ENCODE data around the gene AQP7. TPM values are rescaled to one million over a fixed set of nuclear protein-coding genes. Genes with fewer than 3 reads are reported as not detected.
"Not testable (repeated sequence)": the region's sequence is repeated elsewhere in the genome, so short reads cannot be mapped to it uniquely, and the experiment has no call there.

AQP7 gene
- total and polyA plus RNA-seq, 3 experiments from 2014 or later, result not detected

- H3K9me3 ChIP-seq (ENCODE audit: low read length), result no peaks in the 10 kb centered on the region
- ChIA-PET POLR2A (no interaction called here), CTCF (interaction anchor here (0.9 to 2.6 kb wide), 5 partner anchors 14 to 142 kb away, joined by 3 to 8 read pairs (median 3); partner anchors contain the start of genes AQP3 and NFX1)
- H3K4me3 ChIP-seq (ENCODE audit: low read length), result no peak overlapping the region
- H3K36me3 ChIP-seq (ENCODE audit: insufficient read depth, low read length), result no peaks in the 10 kb centered on the region
- H3K4me1 ChIP-seq (ENCODE audit: insufficient read depth, low read length), result no peaks in the 10 kb centered on the region
- Mint-ChIP-seq H3K27me3 (peaks cover 0 to 5% of the 10 kb centered on the region in 2 donors), H3K4me1 (peaks cover 0 to 6% (median 4%) of the 10 kb centered on the region in 3 donors), H3K27ac (peak overlapping the region in 1 of 8 donors; percentile 51), H3K9me3 (no peaks in the 10 kb centered on the region), H3K36me3 (no peaks in the 10 kb centered on the region), H3K4me3 (no peak overlapping the region)
- DNase-seq, result no peak
- no peak overlapping the region for H3K27ac ChIP-seq (ENCODE audit: low read depth, low read length)
- no peaks in the 10 kb centered on the region for H3K27me3 ChIP-seq (ENCODE audit: insufficient read depth, low read length, poor library complexity, severe bottlenecking)
Observed at GRCh38 chr9:33431420-33431819, 29.1 kb upstream of the AQP7 start.

GRCh38 chr9:33430942-33431341 is 28.6 kb upstream of the AQP7 start:
- peak overlapping the region in 1 of 8 donors; percentile 11 for H3K27ac Mint-ChIP-seq
- no peaks in the 10 kb centered on the region for H3K36me3 Mint-ChIP-seq
- no peak for DNase-seq
- H3K4me1 ChIP-seq (ENCODE audit: insufficient read depth, low read length), result no peaks in the 10 kb centered on the region
- POLR2A ChIA-PET, result no interaction called here
- no peaks in the 10 kb centered on the region for H3K36me3 ChIP-seq (ENCODE audit: insufficient read depth, low read length)
- no peak overlapping the region for H3K4me3 ChIP-seq (ENCODE audit: low read length)
- H3K4me1 Mint-ChIP-seq, result peaks cover 0 to 8% (median 4%) of the 10 kb centered on the region in 3 donors
- CTCF ChIA-PET, result interaction anchor here (0.9 to 2.6 kb wide), 3 partner anchors 14 to 16 kb away, joined by 3 to 8 read pairs (median 7); partner anchors contain the start of gene AQP3
- no peaks in the 10 kb centered on the region for H3K27me3 ChIP-seq (ENCODE audit: insufficient read depth, low read length, poor library complexity, severe bottlenecking)
- H3K9me3 ChIP-seq (ENCODE audit: low read length), result no peaks in the 10 kb centered on the region
- H3K27ac ChIP-seq (ENCODE audit: low read depth, low read length), result no peak overlapping the region
- no peak overlapping the region for H3K4me3 Mint-ChIP-seq
- no peaks in the 10 kb centered on the region for H3K9me3 Mint-ChIP-seq
- peaks cover 0 to 5% of the 10 kb centered on the region in 2 donors for H3K27me3 Mint-ChIP-seq

- POLR2A ChIA-PET, result no interaction called here
- peaks cover 0 to 8% (median 4%) of the 10 kb centered on the region in 3 donors for H3K4me1 Mint-ChIP-seq
Observed at GRCh38 chr9:33429256-33429985, 27.1 kb upstream of the AQP7 start.

GRCh38 chr9:33426843-33427293 is 24.5 kb upstream of the AQP7 start:
- ChIA-PET CTCF (no interaction called here), POLR2A (no interaction called here)
- Histone ChIP-seq H3K27ac (ENCODE audit: low read depth, low read length) (no peak overlapping the region), H3K4me1 (ENCODE audit: insufficient read depth, low read length) (no peaks in the 10 kb centered on the region), H3K9me3 (ENCODE audit: low read length) (no peaks in the 10 kb centered on the region), H3K27me3 (ENCODE audit: insufficient read depth, low read length, poor library complexity, severe bottlenecking) (no peaks in the 10 kb centered on the region), H3K36me3 (ENCODE audit: insufficient read depth, low read length) (no peaks in the 10 kb centered on the region), H3K4me3 (ENCODE audit: low read length) (no peak overlapping the region)
- Mint-ChIP-seq H3K4me1 (peaks cover 0 to 6% (median 4%) of the 10 kb centered on the region in 3 donors), H3K4me3 (peak overlapping the region in 1 of 7 donors; percentile 16), H3K36me3 (no peaks in the 10 kb centered on the region), H3K27ac (peak overlapping the region in 7 of 8 donors; percentile 18 to 91 (median 55)), H3K27me3 (peaks cover 0 to 3% of the 10 kb centered on the region in 2 donors), H3K9me3 (no peaks in the 10 kb centered on the region)
- peak in 2 of 5 donors; percentile 45 to 56 for DNase-seq

More at GRCh38 chr9:33429256-33429985, 27.1 kb upstream of the AQP7 start:
- H3K36me3 Mint-ChIP-seq, result no peaks in the 10 kb centered on the region
- CTCF ChIA-PET, result no interaction called here
- Histone ChIP-seq H3K9me3 (ENCODE audit: low read length) (no peaks in the 10 kb centered on the region), H3K4me3 (ENCODE audit: low read length) (no peak overlapping the region), H3K4me1 (ENCODE audit: insufficient read depth, low read length) (no peaks in the 10 kb centered on the region), H3K27ac (ENCODE audit: low read depth, low read length) (no peak overlapping the region), H3K27me3 (ENCODE audit: insufficient read depth, low read length, poor library complexity, severe bottlenecking) (no peaks in the 10 kb centered on the region), H3K36me3 (ENCODE audit: insufficient read depth, low read length) (no peaks in the 10 kb centered on the region)
- peaks cover 0 to 5% of the 10 kb centered on the region in 2 donors for H3K27me3 Mint-ChIP-seq
- peak overlapping the region in 1 of 7 donors; percentile 46 for H3K4me3 Mint-ChIP-seq
- H3K9me3 Mint-ChIP-seq, result no peaks in the 10 kb centered on the region
- peak overlapping the region in 2 of 8 donors; percentile 37 to 75 for H3K27ac Mint-ChIP-seq
- no peak for DNase-seq

- Histone ChIP-seq H3K9me3 (ENCODE audit: low read length) (no peaks in the 10 kb centered on the region), H3K36me3 (ENCODE audit: insufficient read depth, low read length) (no peaks in the 10 kb centered on the region), H3K4me3 (ENCODE audit: low read length) (no peak overlapping the region), H3K27me3 (ENCODE audit: insufficient read depth, low read length, poor library complexity, severe bottlenecking) (no peaks in the 10 kb centered on the region), H3K4me1 (ENCODE audit: insufficient read depth, low read length) (no peaks in the 10 kb centered on the region), H3K27ac (ENCODE audit: low read depth, low read length) (no peak overlapping the region)
- Mint-ChIP-seq H3K36me3 (no peaks in the 10 kb centered on the region), H3K27ac (peak overlapping the region in 1 of 8 donors; percentile 47), H3K4me1 (peaks cover 6 to 11% (median 9%) of the 10 kb centered on the region in 3 donors), H3K9me3 (no peaks in the 10 kb centered on the region), H3K27me3 (peaks cover 0 to 2% of the 10 kb centered on the region in 2 donors), H3K4me3 (no peak overlapping the region)
- ChIA-PET POLR2A (no interaction called here), CTCF (interaction anchor here (1.2 kb wide), 1 partner anchor 27 kb away, joined by 3 read pairs; no protein-coding TSS in a partner anchor)
- no peak for DNase-seq
Observed at GRCh38 chr9:33425128-33425533, 22.8 kb upstream of the AQP7 start.

- H3K27me3 Mint-ChIP-seq; DNase-seq; H3K27me3 ChIP-seq (ENCODE audit: insufficient read depth, low read length, poor library complexity, severe bottlenecking); H3K9me3 Mint-ChIP-seq; CTCF ChIA-PET; H3K36me3 Mint-ChIP-seq; H3K9me3 ChIP-seq (ENCODE audit: low read length); H3K4me1 ChIP-seq (ENCODE audit: insufficient read depth, low read length); H3K36me3 ChIP-seq (ENCODE audit: insufficient read depth, low read length); H3K4me3 ChIP-seq (ENCODE audit: low read length); POLR2A ChIA-PET; H3K27ac ChIP-seq (ENCODE audit: low read depth, low read length); H3K27ac Mint-ChIP-seq; H3K4me3 Mint-ChIP-seq: not testable (repeated sequence)
- H3K4me1 Mint-ChIP-seq, result peaks cover 10 to 15% (median 10%) of the 10 kb centered on the region in 3 donors
Observed at GRCh38 chr9:33424492-33424891, 22.1 kb upstream of the AQP7 start.

GRCh38 chr9:33424043-33424442 is 21.7 kb upstream of the AQP7 start:
- H3K36me3 ChIP-seq (ENCODE audit: insufficient read depth, low read length); POLR2A ChIA-PET; DNase-seq; H3K27me3 Mint-ChIP-seq; H3K9me3 Mint-ChIP-seq; H3K4me3 Mint-ChIP-seq; CTCF ChIA-PET; H3K9me3 ChIP-seq (ENCODE audit: low read length); H3K4me3 ChIP-seq (ENCODE audit: low read length); H3K27ac ChIP-seq (ENCODE audit: low read depth, low read length); H3K27me3 ChIP-seq (ENCODE audit: insufficient read depth, low read length, poor library complexity, severe bottlenecking); H3K4me1 ChIP-seq (ENCODE audit: insufficient read depth, low read length); H3K36me3 Mint-ChIP-seq; H3K27ac Mint-ChIP-seq: not testable (repeated sequence)
- peaks cover 10 to 15% (median 10%) of the 10 kb centered on the region in 3 donors for H3K4me1 Mint-ChIP-seq

GRCh38 chr9:33419708-33420303 is 17.4 kb upstream of the AQP7 start:
- H3K4me3 ChIP-seq (ENCODE audit: low read length), result no peak overlapping the region
- ChIA-PET POLR2A (interaction anchor here (0.6 kb wide), 1 partner anchor 51 kb away, joined by 3 read pairs; no protein-coding TSS in a partner anchor), CTCF (interaction anchor here (1.8 to 8.1 kb wide), 2 partner anchors 16 to 31 kb away, joined by 5 to 102 read pairs; partner anchors contain the start of gene AQP3)
- peak overlapping the region in 4 of 8 donors; percentile 2 to 78 (median 74) for H3K27ac Mint-ChIP-seq
- H3K4me1 Mint-ChIP-seq, result peaks cover 38 to 47% (median 46%) of the 10 kb centered on the region in 3 donors
- no peak overlapping the region for H3K4me3 Mint-ChIP-seq
- no peaks in the 10 kb centered on the region for H3K36me3 Mint-ChIP-seq
- no peaks in the 10 kb centered on the region for H3K36me3 ChIP-seq (ENCODE audit: insufficient read depth, low read length)
- H3K27ac ChIP-seq (ENCODE audit: low read depth, low read length), result no peak overlapping the region
- H3K27me3 Mint-ChIP-seq, result no peaks in the 10 kb centered on the region
- no peaks in the 10 kb centered on the region for H3K27me3 ChIP-seq (ENCODE audit: insufficient read depth, low read length, poor library complexity, severe bottlenecking)
- H3K4me1 ChIP-seq (ENCODE audit: insufficient read depth, low read length), result peaks cover 33% of the 10 kb centered on the region
- H3K9me3 Mint-ChIP-seq, result no peaks in the 10 kb centered on the region
- peak in 1 of 5 donors; percentile 30 for DNase-seq
- no peaks in the 10 kb centered on the region for H3K9me3 ChIP-seq (ENCODE audit: low read length)

Data from CD8-positive, alpha-beta memory T cell (primary cell).